Endodermal cell (in vitro differentiated cells): ENCODE measurements around the gene FOXC2. TPM values are rescaled to one million over a fixed set of nuclear protein-coding genes. Genes with fewer than 3 reads are reported as not detected.

ENCODE experiments used
- DNase-seq: peaks from one replicate; pipeline ENCODE4 v3.0.0-alpha.2; 2017
- H3K27ac ChIP-seq: 2 replicates; pipeline ENCODE4 v1.5.1; 2013; ENCODE audit warnings: mild to moderate bottlenecking, low read depth, low read length, moderate library complexity
- H3K27me3 ChIP-seq: 2 replicates; pipeline ENCODE4 v1.6.1; 2013; ENCODE audit warnings: mild to moderate bottlenecking, low read length, moderate library complexity; ENCODE audit not compliant: insufficient read depth, control insufficient read depth, poor library complexity, severe bottlenecking
- H3K36me3 ChIP-seq: 2 replicates; pipeline ENCODE4 v1.7.0; 2013; ENCODE audit warnings: mild to moderate bottlenecking, low read length, moderate library complexity; ENCODE audit not compliant: control insufficient read depth, insufficient read depth
- H3K4me1 ChIP-seq: one replicate; pipeline ENCODE4 v1.7.0; 2013; ENCODE audit warnings: low read length; ENCODE audit not compliant: control insufficient read depth, insufficient read depth
- H3K4me3 ChIP-seq: 2 replicates; pipeline ENCODE4 v1.5.1; 2013; ENCODE audit warnings: mild to moderate bottlenecking, low read length, moderate library complexity
- H3K9ac ChIP-seq: 2 replicates; pipeline ENCODE4 v1.6.1; 2013; ENCODE audit warnings: mild to moderate bottlenecking, low read length, moderate library complexity; ENCODE audit not compliant: poor library complexity, severe bottlenecking; ENCODE audit errors: extremely low read depth
- H3K9me3 ChIP-seq: 2 replicates; pipeline ENCODE4 v1.6.1; 2013; ENCODE audit warnings: mild to moderate bottlenecking, low read length, moderate library complexity; ENCODE audit not compliant: control insufficient read depth
- H3K27ac Mint-ChIP-seq: 2 replicates; pipeline ENCODE4 v1.8.0; 2020; ENCODE audit warnings: mixed read lengths
- H3K27me3 Mint-ChIP-seq: 2 replicates; pipeline ENCODE4 v1.8.0; 2021; ENCODE audit warnings: mild to moderate bottlenecking, mixed read lengths; ENCODE audit not compliant: insufficient read depth
- H3K36me3 Mint-ChIP-seq: 2 replicates; pipeline ENCODE4 v1.8.0; 2020; ENCODE audit warnings: low read depth, mixed read lengths
- H3K4me1 Mint-ChIP-seq: 2 replicates; pipeline ENCODE4 v1.8.0; 2020; ENCODE audit warnings: mixed read lengths
- H3K4me3 Mint-ChIP-seq: 2 replicates; pipeline ENCODE4 v1.8.0; 2020; ENCODE audit warnings: mild to moderate bottlenecking, moderate library complexity, mixed read lengths
- H3K9me3 Mint-ChIP-seq: 2 replicates; pipeline ENCODE4 v1.8.0; 2020; ENCODE audit warnings: mild to moderate bottlenecking, mixed read lengths
- WGBS, 2 experiments: methylation state at CpG; one replicate each; pipeline versions ENCODE4 v1.1.5 to v1.1.7; 2013; ENCODE audit warnings: missing lambda C conversion rate in 2 of 2, mixed read lengths in 1 of 2; ENCODE audit not compliant: insufficient coverage in 1 of 2, insufficient read length in 1 of 2; 5-methylcytosine and 5-hydroxymethylcytosine counted together
- total RNA-seq, 2 donors: library from RNA; stranded (reverse); fragmentation: NEBNext Ultra II Directional in 1 of 2; extraction: Animal tissue kit (Norgen Biotek cat#: 25700) in 1 of 2; gene quantifications; 2 replicates in 1 of 2; 3 replicates in 1 of 2; pipeline ENCODE4 v1.2.1, GENCODE V29; 2021
- TF ChIP-seq, protein P1 (sequence below): fragments of 200-600 bp; sonication (generic); conservative IDR thresholded peaks from 2 replicates; pipeline ENCODE4 v1.5.0; 2021; ENCODE audit warnings: antibody characterized with exemption, mild to moderate bottlenecking

The FOXC2 gene
- total RNA-seq, 2 donors from 2014 or later = 0.20 TPM; not detected in 1

GRCh38 chr16:86610779-86611524, 44.3 kb downstream of the FOXC2 start:
- Histone ChIP-seq H3K9me3 (no peaks in the 10 kb centered on the region), H3K9ac (no peak overlapping the region), H3K4me3 (no peak overlapping the region), H3K36me3 (no peaks in the 10 kb centered on the region), H3K4me1 (no peaks in the 10 kb centered on the region), H3K27ac (no peak overlapping the region), H3K27me3 (no peaks in the 10 kb centered on the region)
- H3K4me3 Mint-ChIP-seq = no peak overlapping the region
- H3K27me3 Mint-ChIP-seq = peaks cover 3% of the 10 kb centered on the region
- DNase-seq = no peak
- TF ChIP-seq, protein P1, sequence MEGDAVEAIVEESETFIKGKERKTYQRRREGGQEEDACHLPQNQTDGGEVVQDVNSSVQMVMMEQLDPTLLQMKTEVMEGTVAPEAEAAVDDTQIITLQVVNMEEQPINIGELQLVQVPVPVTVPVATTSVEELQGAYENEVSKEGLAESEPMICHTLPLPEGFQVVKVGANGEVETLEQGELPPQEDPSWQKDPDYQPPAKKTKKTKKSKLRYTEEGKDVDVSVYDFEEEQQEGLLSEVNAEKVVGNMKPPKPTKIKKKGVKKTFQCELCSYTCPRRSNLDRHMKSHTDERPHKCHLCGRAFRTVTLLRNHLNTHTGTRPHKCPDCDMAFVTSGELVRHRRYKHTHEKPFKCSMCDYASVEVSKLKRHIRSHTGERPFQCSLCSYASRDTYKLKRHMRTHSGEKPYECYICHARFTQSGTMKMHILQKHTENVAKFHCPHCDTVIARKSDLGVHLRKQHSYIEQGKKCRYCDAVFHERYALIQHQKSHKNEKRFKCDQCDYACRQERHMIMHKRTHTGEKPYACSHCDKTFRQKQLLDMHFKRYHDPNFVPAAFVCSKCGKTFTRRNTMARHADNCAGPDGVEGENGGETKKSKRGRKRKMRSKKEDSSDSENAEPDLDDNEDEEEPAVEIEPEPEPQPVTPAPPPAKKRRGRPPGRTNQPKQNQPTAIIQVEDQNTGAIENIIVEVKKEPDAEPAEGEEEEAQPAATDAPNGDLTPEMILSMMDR = no peak
- no peaks in the 10 kb centered on the region for H3K36me3 Mint-ChIP-seq
- 89 to 94% methylated on average over 12 to 18 of the region's 18 CpGs for WGBS, 2 experiments
- H3K9me3 Mint-ChIP-seq = no peaks in the 10 kb centered on the region
- peaks cover 6% of the 10 kb centered on the region for H3K4me1 Mint-ChIP-seq
- H3K27ac Mint-ChIP-seq = no peak overlapping the region

DNA sequence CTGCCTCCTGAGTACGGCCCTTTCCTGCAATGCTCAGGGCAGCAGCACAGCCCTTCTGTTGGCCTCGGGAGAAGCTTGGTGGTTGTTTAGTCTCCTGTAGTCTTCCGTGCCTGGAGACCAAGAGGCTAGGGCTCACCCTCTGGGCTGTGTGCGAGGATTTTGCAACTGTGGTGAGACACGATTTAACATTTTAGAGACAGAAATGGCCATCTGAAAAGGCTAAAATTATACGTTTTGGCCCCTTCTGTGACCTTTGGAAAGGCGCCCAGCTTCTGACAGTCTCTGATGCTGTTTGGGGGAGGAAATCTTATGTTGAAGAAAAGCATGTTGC, 44.9 kb downstream of the FOXC2 start:
- no peak overlapping the region for H3K4me3 ChIP-seq
- WGBS, 2 experiments = 88 to 93% methylated on average over 6 to 7 of the region's 7 CpGs
- no peaks in the 10 kb centered on the region for H3K4me1 ChIP-seq
- Mint-ChIP-seq H3K4me3 (no peak overlapping the region), H3K27me3 (peaks cover 3% of the 10 kb centered on the region), H3K27ac (no peak overlapping the region), H3K9me3 (no peaks in the 10 kb centered on the region), H3K4me1 (peaks cover 6% of the 10 kb centered on the region), H3K36me3 (no peaks in the 10 kb centered on the region)
- H3K27me3 ChIP-seq = no peaks in the 10 kb centered on the region
- H3K9ac ChIP-seq = no peak overlapping the region
- H3K9me3 ChIP-seq = no peaks in the 10 kb centered on the region
- H3K27ac ChIP-seq = no peak overlapping the region
- DNase-seq = no peak
- TF ChIP-seq, protein P1 = no peak
- H3K36me3 ChIP-seq = no peaks in the 10 kb centered on the region

- Mint-ChIP-seq H3K36me3 (no peaks in the 10 kb centered on the region), H3K4me3 (no peak overlapping the region), H3K9me3 (no peaks in the 10 kb centered on the region), H3K4me1 (peaks cover 6% of the 10 kb centered on the region), H3K27me3 (peaks cover 3% of the 10 kb centered on the region), H3K27ac (no peak overlapping the region)
- Histone ChIP-seq H3K36me3 (no peaks in the 10 kb centered on the region), H3K9me3 (no peaks in the 10 kb centered on the region), H3K27me3 (no peaks in the 10 kb centered on the region), H3K4me1 (no peaks in the 10 kb centered on the region), H3K27ac (no peak overlapping the region), H3K4me3 (no peak overlapping the region), H3K9ac (no peak overlapping the region)
- TF ChIP-seq, protein P1 = no peak
- DNase-seq = no peak
- 92 to 100% methylated on average over 2 to 3 of the region's 3 CpGs for WGBS, 2 experiments
These were observed 45.3 kb downstream of the FOXC2 start for GRCh38 chr16:86611941-86612340.
